ENCODE results near the gene ARSB. TPM values are rescaled to one million over a fixed set of nuclear protein-coding genes. Genes with fewer than 3 reads are reported as not detected.

ARSB gene
- total and polyA plus RNA-seq, 8 donors = 0.58 to 35.6 (median 7.6) TPM

DNA sequence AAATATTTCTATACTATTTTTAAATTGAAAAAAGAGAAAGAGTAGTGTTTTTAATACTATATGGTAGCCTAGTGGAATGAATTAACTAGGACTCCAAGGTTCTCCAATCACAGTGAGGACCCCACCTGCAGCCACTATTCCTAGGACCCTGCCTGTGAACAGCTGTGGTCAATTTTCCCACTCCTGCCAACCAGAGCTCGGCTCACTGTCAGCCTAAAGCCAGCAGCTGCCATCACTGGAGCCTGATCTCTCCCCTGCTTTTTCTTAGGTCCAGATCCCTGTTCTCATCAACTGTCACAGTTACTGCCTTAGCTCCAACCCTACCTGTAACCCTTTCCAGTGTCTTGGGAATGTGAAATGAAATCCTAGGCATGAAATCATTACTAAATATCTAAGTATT lies 25.3 kb downstream of the ARSB start:
- H3K4me3 ChIP-seq = no peak overlapping the region
- H3K27ac ChIP-seq = no peak overlapping the region
- no peaks in the 10 kb centered on the region for H3K4me1 ChIP-seq
- TF ChIP-seq POLR2A (IDR thresholded peaks at IDR 0.05) = no peak
- TF ChIP-seq, protein P1, sequence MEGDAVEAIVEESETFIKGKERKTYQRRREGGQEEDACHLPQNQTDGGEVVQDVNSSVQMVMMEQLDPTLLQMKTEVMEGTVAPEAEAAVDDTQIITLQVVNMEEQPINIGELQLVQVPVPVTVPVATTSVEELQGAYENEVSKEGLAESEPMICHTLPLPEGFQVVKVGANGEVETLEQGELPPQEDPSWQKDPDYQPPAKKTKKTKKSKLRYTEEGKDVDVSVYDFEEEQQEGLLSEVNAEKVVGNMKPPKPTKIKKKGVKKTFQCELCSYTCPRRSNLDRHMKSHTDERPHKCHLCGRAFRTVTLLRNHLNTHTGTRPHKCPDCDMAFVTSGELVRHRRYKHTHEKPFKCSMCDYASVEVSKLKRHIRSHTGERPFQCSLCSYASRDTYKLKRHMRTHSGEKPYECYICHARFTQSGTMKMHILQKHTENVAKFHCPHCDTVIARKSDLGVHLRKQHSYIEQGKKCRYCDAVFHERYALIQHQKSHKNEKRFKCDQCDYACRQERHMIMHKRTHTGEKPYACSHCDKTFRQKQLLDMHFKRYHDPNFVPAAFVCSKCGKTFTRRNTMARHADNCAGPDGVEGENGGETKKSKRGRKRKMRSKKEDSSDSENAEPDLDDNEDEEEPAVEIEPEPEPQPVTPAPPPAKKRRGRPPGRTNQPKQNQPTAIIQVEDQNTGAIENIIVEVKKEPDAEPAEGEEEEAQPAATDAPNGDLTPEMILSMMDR (IDR thresholded peaks at IDR 0.05) = no peak
- TF ChIP-seq EP300 (IDR thresholded peaks at IDR 0.05) = no peak
- no peak for TF ChIP-seq POLR2AphosphoS5 (IDR thresholded peaks at IDR 0.05)
- H3K9me3 ChIP-seq = no peaks in the 10 kb centered on the region
- 89 to 100% (median 95%) methylated on average over 1 of the region's 1 CpG for WGBS, 5 donors
- intact Hi-C loops (cut with DNase I; ENCODE audit: low total_unique reads) = loop anchor here (10.0 kb wide), 1 partner anchor 65 kb away; no protein-coding TSS in a partner anchor
- H3K27me3 ChIP-seq = no peaks in the 10 kb centered on the region
- DNase-seq = no peak
- peaks cover 0 to 26% (median 13%) of the 10 kb centered on the region in 4 donors for H3K36me3 ChIP-seq

DNA sequence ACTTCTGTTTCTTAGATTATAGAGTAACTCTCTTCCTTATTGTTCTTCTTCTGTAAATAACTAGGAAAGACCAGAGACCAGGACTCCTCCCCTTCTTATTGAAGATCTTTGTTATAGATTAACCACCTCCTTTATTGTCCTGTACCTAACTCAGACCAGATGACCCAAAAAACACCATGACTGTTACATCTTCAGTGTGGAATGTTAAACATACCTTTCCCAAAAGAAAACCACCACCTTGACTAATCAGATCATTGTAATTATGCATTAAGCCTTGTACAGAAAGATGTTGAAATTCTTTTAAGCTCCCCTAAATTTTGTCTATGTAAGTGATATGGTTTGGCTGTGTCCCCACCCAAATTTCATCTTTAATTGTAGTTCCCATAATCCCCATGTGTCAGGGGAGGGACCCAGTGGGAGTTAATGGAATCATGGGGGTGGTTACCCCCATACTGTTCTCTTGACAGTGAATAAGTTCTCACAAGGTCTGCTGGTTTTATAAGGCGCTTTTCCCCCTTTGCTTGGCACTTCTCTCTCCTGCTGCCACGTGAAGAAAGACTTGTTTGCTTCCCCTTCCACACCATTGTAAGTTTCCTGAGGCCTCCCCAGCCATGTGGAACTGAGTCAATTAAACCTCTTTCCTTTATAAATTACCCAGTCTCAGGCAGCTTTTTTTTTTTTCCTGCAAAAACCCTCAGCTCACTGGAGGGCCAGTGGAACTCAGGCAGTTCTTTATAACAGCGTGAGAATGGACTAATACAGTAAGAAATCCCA lies 26.3 kb downstream of the ARSB start:
- intact Hi-C loops (cut with DNase I; ENCODE audit: low total_unique reads) = no loop called here
- H3K27ac ChIP-seq = no peak overlapping the region
- no peak for TF ChIP-seq POLR2AphosphoS5 (IDR thresholded peaks at IDR 0.05)
- TF ChIP-seq POLR2A (IDR thresholded peaks at IDR 0.05) = no peak
- TF ChIP-seq, protein P1 (IDR thresholded peaks at IDR 0.05) = no peak
- no peak for TF ChIP-seq EP300 (IDR thresholded peaks at IDR 0.05)
- DNase-seq = no peak
- no peaks in the 10 kb centered on the region for H3K4me1 ChIP-seq
- no peaks in the 10 kb centered on the region for H3K27me3 ChIP-seq
- H3K36me3 ChIP-seq = peaks cover 0 to 23% (median 12%) of the 10 kb centered on the region in 4 donors
- 51 to 85% (median 66%) methylated on average over 3 of the region's 3 CpGs for WGBS, 5 donors
- no peaks in the 10 kb centered on the region for H3K9me3 ChIP-seq
- H3K4me3 ChIP-seq = no peak overlapping the region

DNA sequence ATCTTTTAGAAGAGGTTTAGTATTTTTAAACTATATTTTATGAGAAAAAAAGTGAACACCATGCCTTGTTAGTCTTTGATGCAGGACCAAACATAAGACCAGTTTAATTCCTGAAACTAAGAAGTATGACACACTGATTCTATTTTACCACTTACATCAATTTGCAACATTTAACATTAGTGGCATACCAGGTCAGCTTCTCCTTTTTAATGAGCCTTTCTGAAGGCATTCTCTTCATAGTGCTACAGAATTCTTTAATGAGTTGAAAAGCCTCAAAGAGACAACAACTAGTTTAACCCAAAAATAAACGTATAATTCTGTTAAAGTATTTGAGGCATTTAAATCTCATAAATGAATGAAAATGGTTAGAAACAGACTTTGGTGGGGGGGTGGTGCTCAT lies 28.2 kb downstream of the ARSB start:
- no peak overlapping the region for H3K4me3 ChIP-seq
- no peak overlapping the region for H3K27ac ChIP-seq
- TF ChIP-seq POLR2A (IDR thresholded peaks at IDR 0.05) = no peak
- TF ChIP-seq POLR2AphosphoS5 (IDR thresholded peaks at IDR 0.05) = no peak
- TF ChIP-seq EP300 (IDR thresholded peaks at IDR 0.05) = no peak
- TF ChIP-seq, protein P1 (IDR thresholded peaks at IDR 0.05) = no peak
- peaks cover 0 to 12% (median 3%) of the 10 kb centered on the region in 4 donors for H3K36me3 ChIP-seq
- no peaks in the 10 kb centered on the region for H3K27me3 ChIP-seq
- no peak for DNase-seq
- intact Hi-C loops (cut with DNase I; ENCODE audit: low total_unique reads) = no loop called here
- no peaks in the 10 kb centered on the region for H3K9me3 ChIP-seq
- WGBS, 5 donors = 80 to 89% (median 86%) methylated on average over 1 of the region's 1 CpG
- no peaks in the 10 kb centered on the region for H3K4me1 ChIP-seq

DNA sequence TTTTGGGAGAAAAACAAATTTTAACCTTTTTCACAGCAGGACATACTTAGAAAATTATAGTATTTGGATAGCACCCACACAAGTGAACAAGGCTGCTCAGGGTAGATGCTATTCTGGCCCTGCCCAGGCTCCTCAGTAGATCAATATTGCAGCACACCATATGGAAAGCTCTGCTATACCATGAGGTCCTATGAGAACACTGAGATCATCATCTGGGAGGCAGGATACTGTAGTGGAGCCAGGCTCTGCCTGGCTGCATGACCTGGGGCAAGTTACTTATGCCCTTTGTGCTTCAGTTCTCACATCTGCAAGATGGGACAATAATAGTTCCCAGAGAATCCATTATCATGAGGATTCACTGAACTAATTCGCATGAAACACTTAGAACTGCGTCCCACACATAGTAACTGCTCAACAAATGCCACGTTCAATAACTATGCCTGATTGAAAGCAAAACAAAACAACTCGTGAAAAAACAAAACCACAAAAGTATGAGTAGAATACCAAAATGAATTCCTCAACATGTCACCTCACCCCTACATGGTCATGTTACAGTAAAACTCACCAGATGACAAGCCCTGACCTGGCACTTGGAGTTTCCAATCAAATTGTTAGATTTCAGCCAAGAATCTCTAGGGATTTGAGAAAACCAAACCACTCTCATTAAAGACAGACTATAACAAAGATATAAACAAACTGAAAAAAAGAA lies 31.9 kb downstream of the ARSB start:
- intact Hi-C loops (cut with DNase I; ENCODE audit: low total_unique reads) = no loop called here
- TF ChIP-seq, protein P1 (IDR thresholded peaks at IDR 0.05) = no peak
- Histone ChIP-seq H3K4me3 (no peak overlapping the region), H3K9me3 (no peaks in the 10 kb centered on the region), H3K4me1 (no peaks in the 10 kb centered on the region), H3K27ac (no peak overlapping the region), H3K36me3 (peaks cover 0 to 12% (median 3%) of the 10 kb centered on the region in 4 donors), H3K27me3 (no peaks in the 10 kb centered on the region)
- 80 to 96% (median 88%) methylated on average over 4 of the region's 4 CpGs for WGBS, 5 donors
- DNase-seq = no peak
